ENCODE data around the gene KLHL11.
A peak's percentile ranks its signal among the peaks of the same experiment; 100 is the strongest.
"Not testable (repeated sequence)": the region's sequence is repeated elsewhere in the genome, so short reads cannot be mapped to it uniquely, and the experiment has no call there.

The KLHL11 gene

DNA sequence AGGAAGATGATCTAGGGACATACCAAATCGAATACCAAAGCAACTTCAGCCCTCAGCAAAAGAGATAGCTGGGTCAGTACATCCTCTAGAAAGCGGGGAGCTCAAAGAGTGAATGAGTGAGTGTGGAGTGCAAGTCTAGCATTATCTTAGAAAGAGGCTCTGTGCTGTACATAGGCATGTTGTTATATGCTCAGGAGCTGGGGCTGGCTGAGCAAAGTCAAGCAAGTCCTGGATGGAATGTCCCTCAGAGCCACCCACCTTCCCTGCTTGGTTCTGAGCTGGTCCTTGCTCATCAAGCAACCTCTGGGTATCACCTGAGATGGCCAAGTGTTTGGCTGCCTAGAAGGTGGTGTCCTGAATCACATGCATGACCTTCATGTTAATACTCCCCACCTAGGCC lies 4.9 kb upstream of the KLHL11 start:
- no peak for DNase-seq (ENCODE audit: low spot score in 2 of 2)
- H3K27me3 Mint-ChIP-seq: no peaks in the 10 kb centered on the region
- H3K9me3 Mint-ChIP-seq: no peaks in the 10 kb centered on the region
- H3K36me3 Mint-ChIP-seq: peaks cover 8% of the 10 kb centered on the region
- H3K4me1 Mint-ChIP-seq: peaks cover 3% of the 10 kb centered on the region
- no peak overlapping the region for H3K27ac Mint-ChIP-seq
- no peak for ATAC-seq (ENCODE audit: low read depth)
- H3K4me3 Mint-ChIP-seq: no peak overlapping the region

DNA sequence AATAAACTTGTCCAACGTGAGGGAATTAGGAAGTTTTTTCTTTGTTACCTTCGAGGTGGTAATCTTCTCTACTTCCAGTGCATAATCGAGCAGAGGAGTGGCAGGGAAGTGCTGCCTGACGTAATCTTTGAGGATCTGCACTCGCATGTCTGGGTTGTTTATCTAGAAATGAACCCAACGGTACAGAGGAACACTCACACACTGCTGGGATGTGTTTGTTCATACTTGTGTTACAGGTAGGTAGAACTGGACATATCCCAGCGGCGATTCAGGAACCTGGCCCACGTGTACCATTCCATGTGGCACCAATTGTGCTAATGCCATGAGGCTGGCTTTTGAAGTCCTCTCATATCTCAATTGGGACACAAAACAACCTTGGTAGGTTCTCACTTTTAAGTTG lies 4.2 kb upstream of the KLHL11 start:
- DNase-seq (ENCODE audit: low spot score in 2 of 2): no peak
- peaks cover 8% of the 10 kb centered on the region for H3K36me3 Mint-ChIP-seq
- peaks cover 3% of the 10 kb centered on the region for H3K4me1 Mint-ChIP-seq
- no peak overlapping the region for H3K27ac Mint-ChIP-seq
- no peak for ATAC-seq (ENCODE audit: low read depth)
- no peak overlapping the region for H3K4me3 Mint-ChIP-seq
- H3K27me3 Mint-ChIP-seq: no peaks in the 10 kb centered on the region
- H3K9me3 Mint-ChIP-seq: no peaks in the 10 kb centered on the region

DNA sequence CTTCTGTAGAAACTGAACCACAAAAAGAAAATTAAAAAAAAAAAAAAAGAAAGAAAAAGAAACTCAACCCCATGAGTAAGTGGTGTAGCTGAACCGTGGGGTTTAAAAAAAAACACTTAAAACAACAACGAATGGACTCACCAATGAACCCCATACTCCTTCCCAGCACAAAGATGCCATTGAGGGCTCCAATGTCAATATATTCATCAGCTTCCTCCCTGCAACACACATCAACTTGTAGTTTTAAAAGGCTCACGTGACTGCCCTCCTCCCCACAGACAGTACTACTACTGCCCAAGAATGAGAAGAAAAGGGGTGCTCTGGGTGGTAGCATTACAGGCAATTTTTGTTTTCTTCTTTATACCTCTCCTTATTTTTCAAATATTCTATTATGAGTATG lies 3.3 kb upstream of the KLHL11 start:
- ATAC-seq (ENCODE audit: low read depth): no peak
- no peak for DNase-seq (ENCODE audit: low spot score in 2 of 2)

DNA sequence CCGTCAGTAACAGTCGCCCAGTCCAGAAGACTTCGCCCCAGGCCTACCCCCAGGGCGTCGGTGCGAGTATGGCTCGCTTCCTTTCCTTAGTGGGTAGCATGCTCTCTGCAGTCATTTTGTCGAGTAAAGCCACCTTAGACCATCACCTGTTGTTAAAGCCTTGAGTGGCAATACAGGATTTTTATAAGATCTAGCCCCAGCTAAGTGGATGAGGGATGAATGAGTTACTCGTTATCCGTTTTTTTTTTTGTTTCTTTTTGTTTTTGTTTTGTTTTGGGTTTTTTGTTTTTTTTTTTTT lies 322 bp upstream of the KLHL11 start:
- Mint-ChIP-seq H3K4me1 (peaks cover 12% of the 10 kb centered on the region), H3K27ac (no peak overlapping the region), H3K36me3 (peaks cover 4% of the 10 kb centered on the region), H3K27me3 (no peaks in the 10 kb centered on the region), H3K4me3 (no peak overlapping the region), H3K9me3 (no peaks in the 10 kb centered on the region)
- DNase-seq (ENCODE audit: low spot score in 2 of 2): no peak
- ATAC-seq (ENCODE audit: low read depth): no peak

More for the DNA sequence above, 3.3 kb upstream of the KLHL11 start:
- H3K4me1 Mint-ChIP-seq: peaks cover 3% of the 10 kb centered on the region
- peaks cover 8% of the 10 kb centered on the region for H3K36me3 Mint-ChIP-seq
- H3K9me3 Mint-ChIP-seq: no peaks in the 10 kb centered on the region
- H3K4me3 Mint-ChIP-seq: no peak overlapping the region
- no peak overlapping the region for H3K27ac Mint-ChIP-seq
- H3K27me3 Mint-ChIP-seq: no peaks in the 10 kb centered on the region

DNA sequence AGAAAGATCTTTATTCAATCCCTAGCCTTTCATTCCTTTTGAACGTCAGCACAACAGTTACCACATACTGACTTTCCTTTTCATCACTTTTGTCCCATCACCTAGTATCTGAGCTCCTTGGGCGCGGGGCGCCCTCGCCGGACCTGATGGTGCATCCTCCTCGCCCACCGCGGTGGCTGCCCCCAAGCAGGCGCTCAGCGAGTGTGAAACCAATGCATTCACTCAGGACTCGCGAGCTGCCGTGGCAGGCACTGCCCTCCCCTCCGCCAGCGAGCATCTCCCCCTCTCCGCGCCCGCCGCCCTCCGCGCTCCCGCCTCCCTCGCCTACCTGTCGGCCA lies 756 bp downstream of the KLHL11 start:
- Mint-ChIP-seq H3K4me1 (peaks cover 13% of the 10 kb centered on the region), H3K27ac (no peak overlapping the region), H3K9me3 (no peaks in the 10 kb centered on the region), H3K4me3 (no peak overlapping the region), H3K27me3 (no peaks in the 10 kb centered on the region), H3K36me3 (peaks cover 4% of the 10 kb centered on the region)
- DNase-seq (ENCODE audit: low spot score in 2 of 2) (no peak), ATAC-seq (ENCODE audit: low read depth) (no peak)

DNA sequence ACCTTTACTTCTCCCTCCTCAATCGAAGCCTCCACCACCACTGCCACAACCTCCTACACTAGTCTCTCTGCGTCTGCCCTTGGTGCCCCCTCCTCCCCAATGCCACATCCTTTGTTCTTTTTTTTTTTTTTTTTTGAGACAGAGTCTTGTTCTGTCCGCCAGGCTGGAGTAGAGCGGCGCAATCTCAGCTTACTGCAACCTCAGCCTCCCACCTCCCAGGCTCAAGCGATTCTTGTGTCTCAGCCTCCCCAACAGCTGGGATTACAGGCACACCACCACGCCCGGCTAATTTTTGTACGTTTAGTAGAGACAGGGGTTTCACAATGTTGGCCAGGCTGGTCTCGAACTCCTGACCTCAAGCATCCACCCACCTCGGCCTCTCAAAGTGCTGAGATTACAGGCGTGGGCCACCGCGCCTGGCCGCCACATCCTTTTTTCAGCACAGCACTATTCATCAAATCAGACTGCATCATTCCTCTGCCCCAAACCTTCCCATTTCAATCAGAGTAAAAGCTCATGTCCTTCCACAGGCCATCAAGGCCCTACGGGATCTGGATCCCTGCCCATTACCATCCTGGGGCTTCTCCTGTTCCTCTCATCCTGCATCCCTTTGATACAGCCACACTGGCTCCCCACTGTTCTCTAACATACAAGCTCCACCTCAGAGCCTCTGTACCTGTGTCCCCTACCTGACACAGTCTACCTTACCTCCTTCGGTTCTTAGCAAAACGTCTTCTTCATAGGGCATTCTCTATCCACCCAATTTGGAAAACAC lies 2.0 kb downstream of the KLHL11 start:
- Mint-ChIP-seq H3K4me1 (peaks cover 13% of the 10 kb centered on the region), H3K9me3 (no peaks in the 10 kb centered on the region), H3K27me3 (no peaks in the 10 kb centered on the region), H3K27ac (no peak overlapping the region), H3K4me3 (no peak overlapping the region), H3K36me3 (peaks cover 2% of the 10 kb centered on the region)
- ATAC-seq (ENCODE audit: low read depth) (no peak), DNase-seq (ENCODE audit: low spot score in 2 of 2) (no peak)

DNA sequence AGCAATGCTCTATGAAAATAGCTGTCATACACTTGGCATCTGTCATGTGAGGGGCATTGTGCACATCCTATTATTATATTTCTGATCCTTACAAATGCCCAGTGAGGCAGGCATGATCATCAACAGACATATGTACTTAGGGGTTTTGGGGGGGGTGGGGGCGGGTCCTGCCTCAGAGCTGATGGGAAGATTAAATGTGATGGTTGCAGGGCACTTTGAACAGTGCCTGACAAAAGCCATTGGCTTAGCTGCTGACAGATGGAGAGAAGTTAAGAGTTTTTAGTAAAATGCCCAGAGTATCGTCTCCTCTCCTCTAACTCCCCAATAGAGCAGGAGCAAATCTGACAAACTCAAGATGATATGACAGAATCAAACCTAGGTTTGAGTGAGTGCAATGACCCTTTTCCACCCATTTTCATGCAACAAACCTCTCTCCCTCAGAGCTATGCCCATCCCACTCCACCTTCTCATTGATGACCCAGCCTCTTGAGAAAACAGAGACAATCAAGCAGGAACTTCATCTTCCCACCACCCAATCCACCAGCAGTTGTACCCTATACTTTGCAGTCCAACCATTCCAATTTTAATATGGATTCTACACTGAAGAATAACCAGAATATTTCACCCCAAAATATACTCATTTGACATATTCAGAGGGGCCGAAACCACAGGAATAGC lies 4.8 kb downstream of the KLHL11 start:
- peaks cover 4% of the 10 kb centered on the region for H3K36me3 Mint-ChIP-seq
- H3K4me3 Mint-ChIP-seq: no peak overlapping the region
- H3K9me3 Mint-ChIP-seq: no peaks in the 10 kb centered on the region
- ATAC-seq (ENCODE audit: low read depth) (no peak), DNase-seq (ENCODE audit: low spot score in 2 of 2) (no peak)
- peaks cover 10% of the 10 kb centered on the region for H3K4me1 Mint-ChIP-seq
- H3K27ac Mint-ChIP-seq: no peak overlapping the region
- H3K27me3 Mint-ChIP-seq: no peaks in the 10 kb centered on the region

DNA sequence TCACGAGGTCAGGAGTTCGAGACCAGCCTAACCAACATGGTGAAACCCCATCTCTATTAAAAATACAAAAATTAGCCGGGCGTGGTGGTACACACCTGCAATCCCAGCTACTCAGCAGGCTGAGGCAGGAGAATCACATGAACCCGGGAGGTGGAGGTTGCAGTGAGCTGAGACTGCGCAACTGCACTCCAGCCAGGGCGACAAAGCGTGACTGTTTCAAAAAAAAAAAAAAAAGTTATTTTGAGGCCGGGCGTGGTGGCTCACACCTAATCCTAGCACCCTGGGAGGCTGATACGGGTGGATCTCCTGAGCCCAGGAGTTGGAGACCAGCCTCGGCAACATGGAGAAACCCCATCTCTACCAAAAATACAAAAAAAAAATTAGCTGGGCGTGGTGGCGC lies 13.8 kb downstream of the KLHL11 start:
- H3K4me1 Mint-ChIP-seq: peaks cover 11% of the 10 kb centered on the region
- H3K4me3 Mint-ChIP-seq; H3K27me3 Mint-ChIP-seq; DNase-seq (ENCODE audit: low spot score in 2 of 2); H3K36me3 Mint-ChIP-seq; H3K27ac Mint-ChIP-seq; H3K9me3 Mint-ChIP-seq: not testable (repeated sequence)
- peak; percentile 53 for ATAC-seq (ENCODE audit: low read depth)

DNA sequence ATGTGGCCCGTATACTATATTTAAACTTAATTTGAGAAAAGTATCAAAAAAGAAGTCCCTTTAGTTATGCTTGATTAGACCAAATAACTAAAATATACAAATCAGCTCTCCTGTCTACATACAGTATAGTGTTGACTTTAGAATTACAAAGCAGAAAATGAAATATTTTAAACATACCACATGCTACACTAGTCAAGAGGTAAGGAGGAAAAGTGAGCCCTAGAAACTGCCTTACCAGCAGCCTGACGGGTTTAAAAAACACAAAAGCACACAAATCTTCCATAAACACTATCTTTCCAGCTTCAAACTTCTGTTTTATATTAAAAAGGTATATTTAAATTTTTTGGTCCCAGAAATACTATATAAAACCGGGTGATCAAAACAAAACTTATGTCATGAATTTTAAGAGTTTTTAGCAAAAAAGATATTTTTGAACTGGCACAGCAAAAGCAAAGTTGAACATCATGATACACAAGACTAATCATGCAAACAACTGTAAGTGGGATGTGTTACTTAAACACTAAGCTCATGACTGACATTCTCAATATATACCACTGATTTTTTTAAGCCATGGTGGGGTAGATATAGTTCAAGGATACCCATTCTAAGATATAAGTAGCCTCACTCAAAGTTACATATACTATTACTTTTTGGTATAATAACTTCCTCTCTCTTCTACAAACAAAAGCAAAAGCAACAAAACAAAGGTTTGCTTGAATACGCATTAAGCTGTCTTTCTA lies 15.8 kb downstream of the KLHL11 start:
- no peaks in the 10 kb centered on the region for H3K27me3 Mint-ChIP-seq
- no peak overlapping the region for H3K27ac Mint-ChIP-seq
- DNase-seq (ENCODE audit: low spot score in 2 of 2) (no peak), ATAC-seq (ENCODE audit: low read depth) (no peak)
- H3K9me3 Mint-ChIP-seq: no peaks in the 10 kb centered on the region
- peaks cover 3% of the 10 kb centered on the region for H3K36me3 Mint-ChIP-seq
- H3K4me1 Mint-ChIP-seq: peaks cover 14% of the 10 kb centered on the region
- H3K4me3 Mint-ChIP-seq: no peak overlapping the region

DNA sequence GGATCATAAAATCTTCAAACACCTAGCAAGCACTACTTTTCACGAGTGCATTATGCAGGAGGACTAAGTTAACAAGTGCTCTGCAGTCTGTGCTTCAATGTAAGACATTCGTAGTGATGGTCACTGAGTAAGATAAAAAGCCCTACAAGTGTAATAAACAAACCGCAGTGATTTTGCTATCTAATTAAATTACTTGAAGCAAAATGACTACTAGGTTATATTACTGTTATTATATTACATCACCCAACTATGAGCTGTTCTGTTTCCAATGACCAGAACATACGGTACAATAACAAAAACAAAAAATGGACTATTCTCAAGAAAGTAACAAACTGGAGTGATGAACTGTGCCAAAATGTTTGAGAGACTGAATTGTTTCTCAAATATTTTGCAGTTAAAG lies 16.4 kb downstream of the KLHL11 start:
- no peak for ATAC-seq (ENCODE audit: low read depth)
- no peak for DNase-seq (ENCODE audit: low spot score in 2 of 2)
- H3K27ac Mint-ChIP-seq: no peak overlapping the region
- no peaks in the 10 kb centered on the region for H3K9me3 Mint-ChIP-seq
- H3K27me3 Mint-ChIP-seq: no peaks in the 10 kb centered on the region
- H3K4me1 Mint-ChIP-seq: peaks cover 14% of the 10 kb centered on the region
- no peak overlapping the region for H3K4me3 Mint-ChIP-seq
- peaks cover 2% of the 10 kb centered on the region for H3K36me3 Mint-ChIP-seq

DNA sequence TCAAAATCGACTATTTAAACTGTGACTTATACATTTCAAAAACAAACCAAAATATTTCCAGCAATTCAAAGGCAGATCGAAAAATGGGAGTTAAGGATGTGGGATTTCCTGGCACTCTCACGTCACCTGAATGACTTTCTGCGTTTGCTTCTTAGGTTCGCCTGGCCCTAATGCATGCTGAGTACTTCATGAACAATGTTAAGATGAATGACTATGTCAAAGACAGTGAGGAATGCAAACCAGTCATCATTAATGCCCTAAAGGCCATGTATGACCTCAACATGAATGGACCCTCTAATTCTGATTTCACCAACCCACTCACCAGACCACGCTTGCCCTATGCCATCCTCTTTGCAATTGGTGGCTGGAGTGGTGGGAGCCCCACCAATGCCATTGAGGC lies 20.3 kb downstream of the KLHL11 start:
- no peaks in the 10 kb centered on the region for H3K9me3 Mint-ChIP-seq
- no peaks in the 10 kb centered on the region for H3K27me3 Mint-ChIP-seq
- peaks cover 6% of the 10 kb centered on the region for H3K4me1 Mint-ChIP-seq
- peaks cover 2% of the 10 kb centered on the region for H3K36me3 Mint-ChIP-seq
- ATAC-seq (ENCODE audit: low read depth) (no peak), DNase-seq (ENCODE audit: low spot score in 2 of 2) (no peak)
- H3K4me3 Mint-ChIP-seq: no peak overlapping the region
- H3K27ac Mint-ChIP-seq: no peak overlapping the region

DNA sequence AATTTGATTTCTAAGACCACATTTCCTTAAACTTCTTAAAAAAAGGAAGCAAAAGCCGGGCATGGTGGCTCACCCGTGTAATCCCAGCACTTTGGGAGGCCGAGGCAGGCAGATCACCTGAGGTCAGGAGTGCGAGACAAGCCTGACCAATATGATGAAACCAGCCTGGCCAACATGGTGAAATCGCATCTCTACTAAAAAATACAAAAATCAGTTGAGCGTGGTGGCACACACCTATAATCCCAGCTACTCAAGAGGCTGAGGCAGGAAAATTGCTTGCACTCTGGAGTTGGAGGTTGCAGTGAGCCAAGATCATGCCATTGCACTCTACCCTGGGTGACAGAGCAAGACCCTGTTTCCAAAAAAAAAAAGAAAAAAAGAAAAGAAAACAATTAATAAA lies 24.4 kb downstream of the KLHL11 start:
- not testable (repeated sequence) for ATAC-seq (ENCODE audit: low read depth); H3K4me1 Mint-ChIP-seq; H3K4me3 Mint-ChIP-seq; H3K36me3 Mint-ChIP-seq; H3K27ac Mint-ChIP-seq; H3K27me3 Mint-ChIP-seq; H3K9me3 Mint-ChIP-seq; DNase-seq (ENCODE audit: low spot score in 2 of 2)

DNA sequence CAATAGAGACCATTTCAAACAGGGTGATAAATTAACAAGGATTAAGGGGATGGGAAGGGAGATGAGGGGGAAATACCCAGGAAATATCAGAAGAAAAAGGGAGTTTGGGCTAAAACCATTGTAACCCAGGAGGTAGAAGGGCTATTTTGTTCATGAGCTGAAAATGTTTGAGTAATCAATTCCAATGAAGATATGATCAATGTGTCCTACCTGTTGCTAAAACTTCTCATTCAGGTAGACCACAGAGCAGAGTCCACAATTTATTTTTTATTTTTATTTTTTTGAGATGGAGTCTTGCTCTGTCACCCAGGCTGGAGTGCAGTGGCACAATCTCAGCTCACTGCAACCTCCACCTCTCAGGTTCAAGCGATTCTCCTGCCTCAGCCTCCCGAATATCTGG lies 25.8 kb downstream of the KLHL11 start:
- not testable (repeated sequence) for ATAC-seq (ENCODE audit: low read depth); H3K36me3 Mint-ChIP-seq; H3K27me3 Mint-ChIP-seq; H3K9me3 Mint-ChIP-seq; H3K4me1 Mint-ChIP-seq; H3K4me3 Mint-ChIP-seq; DNase-seq (ENCODE audit: low spot score in 2 of 2); H3K27ac Mint-ChIP-seq

DNA sequence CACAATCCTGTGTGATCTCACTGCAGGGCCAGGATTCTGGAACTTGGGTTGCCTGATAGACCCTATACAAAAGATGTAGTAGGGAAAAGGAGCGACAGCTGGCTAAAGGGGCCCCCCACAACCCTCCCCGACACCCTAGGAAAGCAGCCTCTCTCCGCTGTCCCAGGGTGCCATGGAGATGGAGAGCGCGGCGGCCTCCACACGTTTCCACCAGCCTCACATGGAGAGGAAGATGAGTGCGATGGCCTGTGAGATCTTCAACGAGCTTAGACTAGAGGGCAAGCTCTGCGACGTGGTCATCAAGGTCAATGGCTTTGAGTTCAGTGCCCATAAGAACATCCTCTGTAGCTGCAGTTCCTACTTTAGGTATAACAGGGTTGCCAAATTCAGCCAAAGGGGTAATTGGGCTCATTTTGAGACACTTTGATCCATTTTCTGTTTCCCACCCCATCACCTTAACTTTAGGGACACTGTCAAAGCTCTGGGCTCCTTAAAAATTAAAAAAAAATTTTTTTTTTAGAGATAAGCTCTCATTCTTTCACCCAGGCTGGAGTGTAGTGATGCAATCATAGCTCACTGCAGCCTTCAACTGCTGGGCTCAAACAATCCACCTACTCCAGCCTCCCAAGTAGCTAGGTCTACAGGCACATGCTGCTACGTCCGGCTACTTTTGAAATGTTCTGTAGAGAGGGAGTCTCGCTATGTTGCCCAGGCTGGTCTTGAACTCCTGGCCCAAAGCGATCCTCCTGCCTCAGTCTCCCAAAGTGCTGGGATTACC lies 27.3 kb downstream of the KLHL11 start, which contains the start of gene KLHL10:
KLHL10 (plus strand) TSS at position 65 of the 778 bp plus-strand sequence; CDS start at position 173, 108 bp downstream.
- Mint-ChIP-seq H3K4me3 (peak within 1 kb of the TSS; percentile 80), H3K9me3 (no peaks in the 10 kb centered on the region), H3K27me3 (peaks cover 2% of the 10 kb centered on the region), H3K27ac (peak within 1 kb of the TSS; percentile 41), H3K36me3 (peaks cover under 1% of the 10 kb centered on the region), H3K4me1 (peaks cover 7% of the 10 kb centered on the region)
- DNase-seq (ENCODE audit: low spot score in 2 of 2) (no peak), ATAC-seq (ENCODE audit: low read depth) (no peak)

Measured in memory B cell (primary cell).